GM19238 (cell line): ENCODE measurements around the gene ACTR5.

Experiments
- DNase-seq: peaks from one replicate; pipeline ENCODE4 v3.0.0; 2011; ENCODE audit warnings: low spot score; ENCODE audit not compliant: insufficient read length

Gene ACTR5

DNA sequence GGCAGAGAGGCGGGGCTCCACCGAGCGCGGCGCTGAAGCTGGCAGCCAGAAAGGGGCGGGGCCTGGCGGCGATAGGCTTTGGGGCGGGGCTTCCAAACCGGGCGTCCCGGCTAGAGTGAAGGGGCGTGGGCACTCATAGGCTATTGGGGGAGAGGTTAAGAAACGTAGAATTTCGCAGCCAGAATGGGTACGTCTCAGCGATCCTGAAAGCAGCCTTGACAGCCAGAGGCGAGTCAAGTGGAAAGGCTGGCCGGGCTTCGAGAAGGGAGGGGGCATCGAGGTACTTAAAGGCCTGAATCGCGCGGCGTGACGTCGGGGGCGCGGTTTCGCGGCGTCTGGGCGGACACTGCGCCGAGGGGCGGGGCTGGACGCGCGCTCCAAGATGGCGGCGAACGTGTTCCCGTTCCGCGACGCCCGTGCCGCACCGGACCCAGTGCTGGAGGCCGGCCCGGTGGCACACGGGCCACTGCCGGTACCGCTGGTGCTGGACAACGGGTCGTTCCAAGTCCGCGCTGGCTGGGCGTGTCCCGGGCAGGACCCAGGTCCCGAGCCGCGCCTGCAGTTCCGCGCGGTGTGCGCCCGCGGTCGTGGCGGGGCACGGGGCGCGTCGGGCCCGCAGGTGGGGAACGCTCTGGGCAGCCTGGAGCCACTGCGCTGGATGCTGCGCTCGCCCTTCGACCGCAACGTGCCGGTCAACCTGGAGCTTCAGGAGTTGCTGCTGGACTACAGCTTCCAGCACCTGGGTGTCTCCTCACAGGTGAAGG, at the start of gene ACTR5:
TSS of gene ACTR5 (plus strand) at position 364 of the 764 bp plus-strand sequence. CDS start at position 383, 19 bp downstream.
- peak; percentile 95 for DNase-seq

DNA sequence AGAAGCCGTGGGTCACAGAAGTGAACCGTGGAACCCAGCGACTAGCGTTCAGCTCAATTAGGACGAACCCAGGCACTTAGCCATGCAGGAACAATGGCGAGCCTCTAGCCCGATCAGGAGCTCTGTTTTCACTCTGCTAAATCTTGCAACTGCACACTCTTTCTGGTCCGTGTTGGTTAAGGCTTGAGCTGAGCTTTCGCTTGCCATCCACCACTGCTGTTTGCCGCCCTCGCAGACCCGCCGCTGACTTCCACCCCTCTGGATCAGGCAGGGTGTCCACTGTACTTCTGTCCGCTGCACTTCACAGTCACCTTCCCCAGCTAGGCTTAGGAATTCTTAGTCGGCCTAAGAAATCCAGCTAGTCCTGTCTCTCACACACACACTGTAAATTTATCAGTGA, 49.7 kb upstream of the ACTR5 start:
- no peak for DNase-seq

GRCh38 chr20:38700141-38700540, 48.1 kb upstream of the ACTR5 start:
- no peak for DNase-seq

- DNase-seq: no peak
Measured at GRCh38 chr20:38700926-38701325, 47.3 kb upstream of the ACTR5 start.

GRCh38 chr20:38703526-38703925, 44.7 kb upstream of the ACTR5 start:
- DNase-seq: no peak

- no peak for DNase-seq
Measured at GRCh38 chr20:38704136-38704535, 44.1 kb upstream of the ACTR5 start.

GRCh38 chr20:38706509-38706908, 41.8 kb upstream of the ACTR5 start:
- DNase-seq: no peak

GRCh38 chr20:38714308-38714707, 34.0 kb upstream of the ACTR5 start:
- DNase-seq: no peak

DNA sequence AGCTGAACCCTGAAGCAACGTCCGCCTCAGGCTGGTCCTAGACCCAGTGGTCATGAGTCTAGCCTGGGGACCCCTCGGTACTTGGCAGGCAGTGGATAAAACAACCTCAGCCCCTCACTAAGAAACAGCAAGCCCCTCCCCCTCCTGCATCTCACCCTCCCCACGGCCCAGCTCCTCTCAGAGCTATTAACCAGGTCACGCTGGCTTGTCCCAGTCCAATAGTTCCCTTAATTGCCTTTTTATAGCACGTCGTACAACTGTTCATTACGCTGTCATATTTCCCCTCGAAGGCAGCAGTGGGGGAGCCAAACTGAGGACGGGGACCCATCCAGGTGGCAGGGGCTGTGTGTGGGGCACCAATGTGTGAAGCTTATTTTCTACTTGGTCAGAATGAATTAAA, 32.6 kb upstream of the ACTR5 start:
- no peak for DNase-seq

GRCh38 chr20:38722683-38723016, 25.6 kb upstream of the ACTR5 start:
- DNase-seq: no peak

DNA sequence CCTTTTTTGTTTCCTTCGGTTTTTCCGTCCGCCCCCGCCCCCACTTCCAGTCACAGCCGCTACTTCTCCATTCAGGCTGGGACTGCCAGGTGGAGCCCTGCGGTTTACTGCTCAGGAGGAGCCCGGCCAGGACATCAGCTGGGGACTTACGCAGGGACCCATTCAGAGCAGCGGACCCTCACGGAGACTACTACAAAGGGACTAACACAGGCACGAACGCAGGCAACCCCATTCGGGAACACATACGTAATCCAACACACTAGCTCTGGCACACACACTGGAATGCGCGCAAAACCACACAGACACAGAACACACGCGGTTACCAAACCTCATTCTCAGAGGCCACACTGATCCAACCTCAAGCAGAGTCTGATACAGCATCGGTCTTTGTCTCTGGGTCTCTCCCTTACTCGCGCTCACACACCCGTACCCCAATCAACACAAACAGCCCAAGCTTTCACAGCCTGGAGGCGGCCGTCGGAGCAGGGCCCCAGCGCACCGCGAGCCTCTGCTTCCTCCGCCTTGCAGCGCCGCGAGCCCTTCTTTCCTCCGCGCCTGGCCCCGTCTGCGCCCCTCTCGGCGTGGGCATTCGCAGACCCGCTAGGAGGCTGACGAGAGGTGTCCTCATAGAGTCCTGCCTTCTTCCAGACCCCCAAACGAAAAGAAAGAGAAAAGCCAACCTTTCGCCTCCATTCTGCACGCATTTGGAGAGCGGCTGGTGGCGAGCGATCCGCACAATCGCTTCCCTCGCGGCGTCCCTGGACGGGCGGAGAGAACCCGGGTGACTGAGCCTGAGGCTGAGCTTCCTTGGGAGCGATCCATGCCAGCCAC, 25.0 kb upstream of the ACTR5 start:
- DNase-seq: no peak

- DNase-seq: no peak
Measured at GRCh38 chr20:38723848-38724625, 24.2 kb upstream of the ACTR5 start, which contains the start of gene SLC32A1. Gene SLC32A1, plus strand, starts transcription at chr20:38724486. Its CDS starts 239 bp downstream, at chr20:38724725.

- DNase-seq: no peak
Measured at GRCh38 chr20:38724626-38725147, 23.6 kb upstream of the ACTR5 start.

- DNase-seq: no peak
Measured at GRCh38 chr20:38725148-38725901, 22.9 kb upstream of the ACTR5 start.

- DNase-seq: no peak
Measured at GRCh38 chr20:38725931-38726803, 22.1 kb upstream of the ACTR5 start.

DNA sequence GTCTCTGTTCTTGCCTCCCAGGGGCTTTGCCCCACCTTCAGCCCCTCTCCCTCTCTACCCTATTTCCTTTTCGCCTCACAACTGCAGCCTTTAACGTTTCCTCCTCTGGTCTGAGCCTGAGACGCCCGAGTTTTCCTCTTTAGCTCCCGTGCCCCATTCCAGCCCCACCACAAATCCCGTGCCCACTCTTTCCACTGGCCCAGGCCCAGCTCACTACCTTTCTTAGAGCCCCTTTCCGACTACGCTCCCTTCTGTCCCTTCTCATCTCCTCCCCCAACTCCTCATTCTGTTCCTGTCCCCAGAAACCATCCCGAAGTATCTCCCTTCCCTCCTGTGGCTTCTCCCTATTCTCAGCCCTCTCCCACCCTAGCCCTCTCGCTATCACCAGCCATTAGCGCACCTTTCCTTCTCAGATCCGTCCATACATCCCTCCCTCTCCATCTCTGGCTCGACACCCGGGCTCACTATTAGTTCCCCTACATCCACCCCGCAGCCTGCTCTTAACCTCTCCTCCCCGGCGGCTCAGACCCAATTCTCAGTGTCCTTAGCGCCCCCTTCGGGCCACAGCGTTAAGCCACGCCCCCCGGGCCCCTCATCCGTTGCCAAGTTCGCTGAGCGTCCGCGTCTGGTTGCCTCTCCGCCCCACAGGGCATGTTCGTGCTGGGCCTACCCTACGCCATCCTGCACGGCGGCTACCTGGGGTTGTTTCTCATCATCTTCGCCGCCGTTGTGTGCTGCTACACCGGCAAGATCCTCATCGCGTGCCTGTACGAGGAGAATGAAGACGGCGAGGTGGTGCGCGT, 21.3 kb upstream of the ACTR5 start:
- DNase-seq: no peak

DNA sequence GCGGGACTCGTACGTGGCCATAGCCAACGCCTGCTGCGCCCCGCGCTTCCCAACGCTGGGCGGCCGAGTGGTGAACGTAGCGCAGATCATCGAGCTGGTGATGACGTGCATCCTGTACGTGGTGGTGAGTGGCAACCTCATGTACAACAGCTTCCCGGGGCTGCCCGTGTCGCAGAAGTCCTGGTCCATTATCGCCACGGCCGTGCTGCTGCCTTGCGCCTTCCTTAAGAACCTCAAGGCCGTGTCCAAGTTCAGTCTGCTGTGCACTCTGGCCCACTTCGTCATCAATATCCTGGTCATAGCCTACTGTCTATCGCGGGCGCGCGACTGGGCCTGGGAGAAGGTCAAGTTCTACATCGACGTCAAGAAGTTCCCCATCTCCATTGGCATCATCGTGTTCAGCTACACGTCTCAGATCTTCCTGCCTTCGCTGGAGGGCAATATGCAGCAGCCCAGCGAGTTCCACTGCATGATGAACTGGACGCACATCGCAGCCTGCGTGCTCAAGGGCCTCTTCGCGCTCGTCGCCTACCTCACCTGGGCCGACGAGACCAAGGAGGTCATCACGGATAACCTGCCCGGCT, 20.6 kb upstream of the ACTR5 start:
- DNase-seq: no peak

DNA sequence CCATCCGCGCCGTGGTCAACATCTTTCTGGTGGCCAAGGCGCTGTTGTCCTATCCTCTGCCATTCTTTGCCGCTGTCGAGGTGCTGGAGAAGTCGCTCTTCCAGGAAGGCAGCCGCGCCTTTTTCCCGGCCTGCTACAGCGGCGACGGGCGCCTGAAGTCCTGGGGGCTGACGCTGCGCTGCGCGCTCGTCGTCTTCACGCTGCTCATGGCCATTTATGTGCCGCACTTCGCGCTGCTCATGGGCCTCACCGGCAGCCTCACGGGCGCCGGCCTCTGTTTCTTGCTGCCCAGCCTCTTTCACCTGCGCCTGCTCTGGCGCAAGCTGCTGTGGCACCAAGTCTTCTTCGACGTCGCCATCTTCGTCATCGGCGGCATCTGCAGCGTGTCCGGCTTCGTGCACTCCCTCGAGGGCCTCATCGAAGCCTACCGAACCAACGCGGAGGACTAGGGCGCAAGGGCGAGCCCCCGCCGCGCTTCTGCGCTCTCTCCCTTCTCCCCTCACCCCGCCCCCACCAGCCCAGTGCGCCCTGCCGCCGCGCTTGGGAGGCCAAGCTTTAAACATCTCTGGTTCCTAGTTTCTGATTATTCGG, 20.0 kb upstream of the ACTR5 start:
- DNase-seq: no peak
